Measurements from ENCODE around the gene COBL.

Gene COBL

GRCh38 chr7:51329696-51330263 lies 13.2 kb upstream of the COBL start:
- TF ChIP-seq CTCF (IDR thresholded peaks at IDR 0.05; ENCODE audit: unreplicated experiment in 3 of 3) = no peak
- Mint-ChIP-seq H3K27ac (no peak overlapping the region), H3K4me1 (peaks cover 8% of the 10 kb centered on the region), H3K9me3 (no peaks in the 10 kb centered on the region), H3K36me3 (ENCODE audit: low read depth) (no peaks in the 10 kb centered on the region), H3K27me3 (ENCODE audit: low read depth) (peaks cover 25% of the 10 kb centered on the region), H3K4me3 (no peak overlapping the region)

GRCh38 chr7:51328351-51328801 lies 11.8 kb upstream of the COBL start:
- Mint-ChIP-seq H3K27me3 (ENCODE audit: low read depth) (peaks cover 25% of the 10 kb centered on the region), H3K36me3 (ENCODE audit: low read depth) (no peaks in the 10 kb centered on the region), H3K27ac (peak overlapping the region in 1 of 3 experiments; percentile 44), H3K9me3 (no peaks in the 10 kb centered on the region), H3K4me1 (peaks cover 16% of the 10 kb centered on the region), H3K4me3 (no peak overlapping the region)
- no peak for TF ChIP-seq CTCF (IDR thresholded peaks at IDR 0.05; ENCODE audit: unreplicated experiment in 3 of 3)

GRCh38 chr7:51327287-51327717 lies 10.7 kb upstream of the COBL start:
- TF ChIP-seq CTCF (IDR thresholded peaks at IDR 0.05; ENCODE audit: unreplicated experiment in 3 of 3) = no peak
- Mint-ChIP-seq H3K4me1 (peaks cover 16% of the 10 kb centered on the region), H3K27ac (no peak overlapping the region), H3K4me3 (no peak overlapping the region), H3K9me3 (no peaks in the 10 kb centered on the region), H3K36me3 (ENCODE audit: low read depth) (no peaks in the 10 kb centered on the region), H3K27me3 (ENCODE audit: low read depth) (peaks cover 27% of the 10 kb centered on the region)

GRCh38 chr7:51326656-51327286 lies 10.2 kb upstream of the COBL start:
- no peak overlapping the region for H3K27ac Mint-ChIP-seq

GRCh38 chr7:51325908-51326307 lies 9.3 kb upstream of the COBL start:
- Mint-ChIP-seq H3K27ac (no peak overlapping the region), H3K27me3 (ENCODE audit: low read depth) (peaks cover 40% of the 10 kb centered on the region), H3K4me1 (peaks cover 16% of the 10 kb centered on the region), H3K36me3 (ENCODE audit: low read depth) (no peaks in the 10 kb centered on the region), H3K4me3 (no peak overlapping the region), H3K9me3 (no peaks in the 10 kb centered on the region)
- TF ChIP-seq CTCF (IDR thresholded peaks at IDR 0.05; ENCODE audit: unreplicated experiment in 3 of 3) = no peak

More at GRCh38 chr7:51326656-51327286, 10.2 kb upstream of the COBL start:
- Mint-ChIP-seq H3K4me3 (no peak overlapping the region), H3K9me3 (no peaks in the 10 kb centered on the region), H3K36me3 (ENCODE audit: low read depth) (no peaks in the 10 kb centered on the region), H3K4me1 (peaks cover 16% of the 10 kb centered on the region), H3K27me3 (ENCODE audit: low read depth) (peaks cover 32% of the 10 kb centered on the region)
- TF ChIP-seq CTCF (IDR thresholded peaks at IDR 0.05; ENCODE audit: unreplicated experiment in 3 of 3) = no peak

- Mint-ChIP-seq H3K4me3 (peak overlapping the region in 2 of 3 experiments; percentile 10 to 29), H3K4me1 (peaks cover 16% of the 10 kb centered on the region), H3K27me3 (ENCODE audit: low read depth) (peaks cover 46% of the 10 kb centered on the region), H3K9me3 (no peaks in the 10 kb centered on the region), H3K36me3 (ENCODE audit: low read depth) (no peaks in the 10 kb centered on the region), H3K27ac (no peak overlapping the region)
- TF ChIP-seq CTCF (IDR thresholded peaks at IDR 0.05; ENCODE audit: unreplicated experiment in 3 of 3) = no peak
Measured at GRCh38 chr7:51325261-51325676, 8.7 kb upstream of the COBL start.
